Adrenal gland (tissue), 5 donors: ENCODE data around the gene MYBBP1A.

Source experiments
- POLR2A ChIP-seq, 2 donors: fragments of 450-650 bp; IDR thresholded peaks; one replicate each; pipeline ENCODE4 v1.6.1; 2017; ENCODE audit warnings: antibody characterized with exemption in 2 of 2, mild to moderate bottlenecking in 2 of 2, moderate library complexity in 1 of 2
- TF ChIP-seq, protein P1 (sequence below), 6 experiments: fragments of 450-650 bp in 4 of 6; fragments of 200-600 bp in 2 of 6; sonication (generic) in 1 of 6; IDR thresholded peaks; 1 replicate in 5 of 6; 2 replicates in 1 of 6; pipeline versions ENCODE4 v1.5.1 to v1.8.0; 2016 to 2021; ENCODE audit warnings: antibody characterized with exemption in 6 of 6, mild to moderate bottlenecking in 2 of 6, moderate library complexity in 1 of 6
- donor health status: DM: no; HTN: no; CAD: no.

DNA sequence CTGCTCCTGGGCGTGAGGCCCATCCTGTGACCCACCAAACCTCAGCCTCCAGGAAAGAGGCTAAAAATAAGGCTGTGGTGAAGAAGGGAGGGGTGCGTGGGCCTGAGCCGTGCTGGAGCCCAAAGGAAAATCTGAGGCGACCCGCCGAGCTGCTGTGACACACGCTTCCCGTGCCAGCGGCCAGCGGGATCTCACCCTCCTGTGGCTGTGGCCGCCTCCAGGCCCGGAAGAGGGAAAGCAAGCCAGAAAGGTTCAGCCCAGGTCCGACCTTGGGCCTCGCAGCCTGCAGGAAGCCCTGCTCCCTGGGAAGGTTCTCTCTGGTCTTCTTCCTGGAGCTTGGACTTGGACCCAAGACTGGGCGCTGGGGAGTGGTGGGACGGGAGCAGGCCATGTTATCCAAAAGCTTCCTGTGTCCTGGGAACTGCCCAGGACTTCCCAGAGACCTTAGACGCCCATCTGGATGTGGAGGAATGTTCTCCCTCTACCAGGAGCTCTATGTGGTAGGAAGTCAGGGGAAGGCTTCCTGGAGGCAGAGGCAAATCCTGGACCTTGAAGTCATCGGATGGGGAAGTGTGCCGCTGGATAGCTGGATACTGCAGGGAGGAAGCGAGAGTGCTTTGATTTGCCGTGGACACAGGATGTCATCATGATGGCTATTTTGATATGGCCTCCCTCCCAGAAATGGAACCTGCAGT lies 45.1 kb downstream of the MYBBP1A start:
- TF ChIP-seq, protein P1, sequence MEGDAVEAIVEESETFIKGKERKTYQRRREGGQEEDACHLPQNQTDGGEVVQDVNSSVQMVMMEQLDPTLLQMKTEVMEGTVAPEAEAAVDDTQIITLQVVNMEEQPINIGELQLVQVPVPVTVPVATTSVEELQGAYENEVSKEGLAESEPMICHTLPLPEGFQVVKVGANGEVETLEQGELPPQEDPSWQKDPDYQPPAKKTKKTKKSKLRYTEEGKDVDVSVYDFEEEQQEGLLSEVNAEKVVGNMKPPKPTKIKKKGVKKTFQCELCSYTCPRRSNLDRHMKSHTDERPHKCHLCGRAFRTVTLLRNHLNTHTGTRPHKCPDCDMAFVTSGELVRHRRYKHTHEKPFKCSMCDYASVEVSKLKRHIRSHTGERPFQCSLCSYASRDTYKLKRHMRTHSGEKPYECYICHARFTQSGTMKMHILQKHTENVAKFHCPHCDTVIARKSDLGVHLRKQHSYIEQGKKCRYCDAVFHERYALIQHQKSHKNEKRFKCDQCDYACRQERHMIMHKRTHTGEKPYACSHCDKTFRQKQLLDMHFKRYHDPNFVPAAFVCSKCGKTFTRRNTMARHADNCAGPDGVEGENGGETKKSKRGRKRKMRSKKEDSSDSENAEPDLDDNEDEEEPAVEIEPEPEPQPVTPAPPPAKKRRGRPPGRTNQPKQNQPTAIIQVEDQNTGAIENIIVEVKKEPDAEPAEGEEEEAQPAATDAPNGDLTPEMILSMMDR (IDR thresholded peaks at IDR 0.05): no peak
- no peak for TF ChIP-seq POLR2A (IDR thresholded peaks at IDR 0.05)
